SHP77 (cell line): ENCODE measurements around the gene APC2.

ENCODE experiments used
- DNase-seq, 2 experiments: peaks; one replicate each; lab custom pipeline; 2025; lab: John Stamatoyannopoulos, UW

APC2 gene

GRCh38 chr19:1478934-1479707 lies 29.2 kb downstream of the APC2 start, which contains the start of gene C19orf25:
Gene C19orf25, minus strand, starts transcription at chr19:1479215. Its CDS starts 312 bp downstream, at chr19:1478903.
- DNase-seq = peak; percentile 88 to 91

DNA sequence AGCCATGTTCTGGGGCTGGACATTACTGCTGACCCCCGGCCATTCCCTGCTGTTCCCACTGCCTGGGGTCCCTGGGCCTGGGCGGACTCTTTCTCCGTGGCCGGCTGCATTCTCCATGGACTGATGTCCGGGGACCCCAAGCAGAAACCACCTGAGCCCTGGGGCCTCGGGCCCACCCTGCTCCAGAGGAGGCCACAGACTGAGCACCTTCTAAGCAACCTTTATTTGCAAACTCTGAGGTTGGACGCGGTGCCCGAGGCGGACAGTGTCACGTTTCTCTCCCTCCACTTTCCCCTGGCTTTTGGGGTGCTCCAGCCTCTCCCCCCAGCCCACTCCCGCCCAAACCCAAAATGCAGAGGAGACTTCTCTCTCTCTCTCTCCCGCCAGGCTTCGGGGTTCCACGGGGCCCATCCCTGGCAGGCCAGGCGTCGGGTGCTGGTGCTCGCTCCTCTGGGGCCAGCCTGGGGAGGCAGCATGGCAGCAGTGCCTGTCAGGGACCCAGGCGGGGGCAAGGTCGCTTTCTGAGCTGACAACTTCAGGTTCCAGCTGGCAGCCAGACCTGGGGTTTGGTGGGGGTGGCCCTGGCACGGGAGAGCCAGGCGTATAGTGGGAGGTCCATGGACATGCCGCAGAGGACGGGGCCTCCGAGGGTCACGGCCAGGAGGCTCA lies 31.4 kb downstream of the APC2 start:
- DNase-seq = no peak

GRCh38 chr19:1481893-1482360 lies 32.0 kb downstream of the APC2 start:
- no peak for DNase-seq

GRCh38 chr19:1482361-1483130 lies 32.6 kb downstream of the APC2 start:
- DNase-seq = no peak

DNA sequence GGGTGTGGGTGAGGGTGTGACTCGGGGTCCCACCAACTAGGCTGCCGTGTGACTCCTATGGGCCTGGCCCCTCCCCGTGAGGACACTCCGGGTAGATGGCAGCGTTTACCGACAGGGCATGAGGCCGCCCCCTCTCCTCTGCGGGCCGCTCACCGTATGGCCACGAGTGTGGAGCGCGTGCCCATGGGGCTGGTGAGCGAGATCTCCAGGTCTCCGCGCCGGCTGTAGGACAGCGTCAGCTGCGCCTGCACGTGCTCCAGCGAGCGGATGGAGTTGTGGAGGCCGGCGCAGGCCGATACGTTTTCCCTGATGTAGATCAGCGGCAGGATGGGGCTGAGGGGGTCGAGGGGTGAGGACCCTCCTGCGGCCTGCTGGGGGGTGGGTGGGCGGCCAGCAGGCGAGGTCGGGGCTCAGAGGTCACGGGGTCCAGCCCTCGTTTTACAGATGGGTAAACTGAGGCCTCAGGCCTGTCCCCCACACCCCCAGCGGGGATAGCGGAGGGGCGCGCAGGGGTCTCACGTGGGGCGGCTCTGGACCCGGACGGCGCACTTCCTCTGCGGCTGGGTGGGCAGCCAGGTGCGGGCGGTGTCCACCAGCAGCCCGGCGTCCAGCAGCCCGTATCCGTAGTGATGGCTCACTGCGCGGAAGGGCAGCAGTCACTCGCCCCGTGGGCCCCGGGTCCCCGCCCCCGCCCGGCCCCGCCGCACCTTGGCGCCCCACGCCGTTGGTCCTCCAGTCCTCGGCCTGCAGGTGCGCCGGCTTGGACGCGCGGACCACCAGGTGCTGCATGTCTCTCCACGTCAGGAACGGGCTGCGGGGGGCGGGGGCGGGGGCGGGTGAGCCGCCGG lies 33.4 kb downstream of the APC2 start:
- DNase-seq = no peak

DNA sequence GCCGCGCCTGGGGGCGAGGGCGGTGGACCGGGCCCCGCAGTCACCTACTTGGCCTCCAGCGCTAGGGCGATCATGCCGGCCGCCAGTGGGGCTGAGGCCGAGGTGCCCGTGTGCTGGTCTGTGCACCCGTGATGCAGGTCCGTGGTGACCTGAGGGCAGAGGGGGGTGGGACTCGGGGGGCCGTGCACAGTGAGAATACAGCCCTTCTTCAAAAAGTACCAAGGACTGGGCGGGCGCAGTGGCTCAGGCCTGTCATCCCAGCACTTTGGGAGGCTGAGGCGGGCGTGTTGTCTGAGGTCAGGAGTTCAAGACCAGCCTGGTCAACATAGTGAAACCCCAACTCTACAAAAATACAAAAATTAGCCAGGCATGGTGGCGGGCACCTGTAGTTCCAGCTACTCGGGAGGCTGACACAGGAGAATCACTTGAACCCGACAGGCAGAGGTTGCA lies 34.1 kb downstream of the APC2 start:
- no peak for DNase-seq

- no peak for DNase-seq
Measured at GRCh38 chr19:1486720-1487575, 37.0 kb downstream of the APC2 start.

DNA sequence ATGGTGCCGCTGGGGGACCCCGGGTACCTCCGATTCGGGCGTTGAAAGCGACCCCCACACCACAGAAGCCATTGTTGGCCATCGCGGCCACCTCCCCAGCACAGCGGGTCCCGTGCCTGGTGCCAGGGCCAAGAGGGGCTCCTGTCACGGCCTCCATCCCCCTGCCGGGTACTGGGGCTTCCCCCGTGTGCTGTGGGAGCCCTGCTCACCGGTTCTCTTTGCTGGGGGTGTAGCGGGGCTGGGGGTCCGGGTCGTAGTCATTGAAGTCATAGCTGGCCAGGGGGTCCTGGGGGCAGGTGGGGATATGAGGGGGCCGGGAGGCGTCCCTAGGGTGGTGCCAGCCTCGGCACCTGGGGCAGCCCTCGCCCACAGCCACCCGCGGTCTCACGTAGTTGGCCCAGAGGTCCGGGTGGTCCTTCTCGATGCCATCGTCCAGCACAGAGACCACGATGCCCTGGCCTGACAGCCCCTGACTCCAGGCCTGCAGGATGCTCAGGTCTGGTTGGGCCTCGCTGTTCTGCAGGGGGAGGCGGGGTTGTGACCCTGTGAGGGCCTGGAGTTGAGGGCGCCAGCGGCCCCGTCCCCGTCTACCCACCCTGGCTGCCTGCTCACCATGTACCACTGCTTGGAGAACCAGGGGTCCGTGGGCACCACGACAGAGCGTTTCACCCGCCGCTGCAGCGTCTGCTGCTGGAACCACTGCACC lies 37.8 kb downstream of the APC2 start:
- DNase-seq = no peak

- DNase-seq = no peak
Measured at GRCh38 chr19:1488282-1488601, 38.3 kb downstream of the APC2 start.

DNA sequence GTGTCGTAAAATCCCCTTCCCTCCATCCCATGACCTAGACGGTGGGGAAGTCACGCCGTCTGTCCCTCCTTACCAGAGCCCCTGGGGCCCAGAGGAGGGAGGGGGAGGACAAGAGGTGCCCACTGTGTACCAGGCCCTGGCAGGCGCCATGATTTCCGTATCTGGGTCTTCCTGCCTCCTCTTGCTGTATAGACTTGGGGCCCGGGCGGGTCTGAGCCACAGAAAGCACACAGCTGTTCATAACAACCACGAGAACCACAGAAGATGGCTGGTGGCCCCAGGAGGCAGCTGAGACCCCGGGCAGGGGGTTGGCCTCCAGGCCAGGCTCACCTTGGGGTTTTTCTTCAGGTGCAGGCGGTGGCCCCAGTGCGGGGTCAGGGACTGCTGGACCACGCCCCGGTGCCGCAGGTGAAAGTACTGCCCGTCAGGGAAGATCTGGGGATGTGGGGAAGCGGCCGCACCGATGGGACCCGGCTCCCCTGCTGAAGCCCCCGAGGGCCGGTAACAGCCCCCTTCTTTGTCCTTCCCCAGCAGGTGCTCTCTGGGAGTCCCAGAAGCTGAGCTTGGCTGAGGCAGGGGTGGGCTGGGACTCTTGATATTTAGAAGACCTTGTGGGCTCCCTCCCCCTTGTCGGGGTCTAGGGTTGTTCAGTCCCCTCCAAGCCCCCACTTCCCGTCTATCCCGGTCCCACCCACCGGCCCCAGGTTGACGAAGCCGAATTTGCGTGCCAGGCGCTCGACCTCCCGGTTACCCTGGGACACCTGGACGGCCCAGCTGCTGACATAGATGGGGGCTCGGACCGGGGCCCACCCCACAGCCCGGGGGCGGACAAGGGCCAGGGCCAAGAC lies 39.8 kb downstream of the APC2 start:
- DNase-seq = no peak

DNA sequence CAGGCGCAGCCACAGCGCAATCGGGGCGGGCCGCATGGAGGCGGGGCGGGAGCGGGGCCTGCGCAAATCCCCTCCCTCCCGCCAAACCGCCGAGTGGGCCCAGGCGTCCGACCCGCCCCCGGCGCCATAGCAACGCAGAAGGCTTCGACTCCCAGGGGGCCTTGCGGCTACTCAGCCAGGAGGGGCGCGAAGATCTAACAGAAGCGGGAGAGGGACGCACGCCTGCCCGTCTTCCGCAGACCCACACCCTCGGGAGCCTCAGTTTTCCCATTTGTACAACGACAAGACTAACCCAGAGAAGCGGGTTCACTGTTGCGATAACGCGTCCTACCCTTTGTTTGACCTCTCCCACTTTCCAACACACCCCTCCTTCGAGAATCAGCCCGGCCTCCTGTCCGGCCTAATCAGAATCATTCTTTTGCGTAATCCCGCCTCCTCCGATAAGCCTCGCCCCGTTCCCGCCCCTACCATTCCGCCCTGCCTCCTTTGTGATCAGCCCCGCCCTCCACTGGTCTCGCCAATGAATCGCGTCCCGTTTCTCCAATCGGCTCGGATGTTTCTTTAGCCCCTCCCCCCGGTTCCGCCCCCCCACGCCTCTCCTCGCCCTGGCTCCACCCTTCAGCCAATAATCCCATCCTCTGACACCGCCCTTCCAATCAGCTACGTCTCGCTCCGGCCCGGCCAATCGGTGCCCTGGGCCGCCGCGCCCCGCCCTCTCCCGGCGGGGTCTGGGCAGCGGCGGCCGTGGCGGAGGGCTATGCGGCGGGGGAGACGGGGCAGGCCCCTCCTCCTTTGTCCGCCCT lies 40.6 kb downstream of the APC2 start, which contains the start of gene PCSK4:
Gene PCSK4 (minus strand): TSS at position 40 of the 803 bp plus-strand sequence. CDS start 4 bp downstream, at position 36.
- DNase-seq = peak; percentile 93 to 96

GRCh38 chr19:1491114-1491848 lies 41.4 kb downstream of the APC2 start, which contains the start of gene REEP6:
Gene REEP6, plus strand, starts transcription at chr19:1491181. Its CDS starts 89 bp downstream, at chr19:1491270.
- DNase-seq = no peak

DNA sequence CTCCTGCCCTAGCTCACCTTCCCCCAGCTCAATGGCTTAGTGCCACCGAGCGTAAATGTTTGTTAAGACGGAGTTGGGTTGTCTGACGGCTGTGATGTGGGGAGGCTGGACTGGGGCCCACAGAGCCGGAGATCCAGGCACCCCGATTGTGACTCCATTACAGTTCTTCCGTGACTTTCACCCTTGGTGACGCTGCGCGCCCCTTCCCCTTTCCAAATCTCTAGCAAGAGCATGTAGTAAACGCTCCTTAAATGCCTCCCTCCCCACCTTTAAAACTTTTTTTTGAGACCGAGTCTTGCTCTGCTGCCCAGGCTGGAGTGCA lies 41.9 kb downstream of the APC2 start:
- DNase-seq = no peak

DNA sequence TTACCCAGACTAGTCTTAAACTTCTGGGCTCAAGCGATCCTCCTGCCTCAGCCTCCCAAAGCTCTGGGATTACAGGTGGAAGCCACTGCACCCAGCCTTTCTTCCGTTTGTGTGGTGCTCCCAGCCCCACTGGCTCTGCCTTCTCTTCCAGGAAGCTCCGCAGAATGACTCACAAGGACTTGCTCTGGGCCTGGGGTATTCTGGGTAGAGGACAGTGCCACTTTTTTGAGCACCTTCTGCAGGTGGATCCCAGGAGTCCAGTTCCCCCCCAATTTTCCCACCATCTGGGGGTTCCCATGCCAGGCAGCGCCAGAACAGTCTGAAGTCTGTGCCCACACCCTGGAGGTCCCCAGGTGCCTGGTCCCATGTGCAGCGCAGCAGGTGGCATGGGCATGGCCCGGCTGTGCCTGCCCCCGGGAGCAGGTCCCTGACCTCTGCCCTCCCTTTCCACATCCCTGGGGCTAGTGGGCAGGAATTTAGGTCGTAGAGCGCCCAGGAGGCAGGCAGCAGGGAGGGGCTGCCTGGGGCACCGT lies 42.6 kb downstream of the APC2 start:
- DNase-seq = no peak

DNA sequence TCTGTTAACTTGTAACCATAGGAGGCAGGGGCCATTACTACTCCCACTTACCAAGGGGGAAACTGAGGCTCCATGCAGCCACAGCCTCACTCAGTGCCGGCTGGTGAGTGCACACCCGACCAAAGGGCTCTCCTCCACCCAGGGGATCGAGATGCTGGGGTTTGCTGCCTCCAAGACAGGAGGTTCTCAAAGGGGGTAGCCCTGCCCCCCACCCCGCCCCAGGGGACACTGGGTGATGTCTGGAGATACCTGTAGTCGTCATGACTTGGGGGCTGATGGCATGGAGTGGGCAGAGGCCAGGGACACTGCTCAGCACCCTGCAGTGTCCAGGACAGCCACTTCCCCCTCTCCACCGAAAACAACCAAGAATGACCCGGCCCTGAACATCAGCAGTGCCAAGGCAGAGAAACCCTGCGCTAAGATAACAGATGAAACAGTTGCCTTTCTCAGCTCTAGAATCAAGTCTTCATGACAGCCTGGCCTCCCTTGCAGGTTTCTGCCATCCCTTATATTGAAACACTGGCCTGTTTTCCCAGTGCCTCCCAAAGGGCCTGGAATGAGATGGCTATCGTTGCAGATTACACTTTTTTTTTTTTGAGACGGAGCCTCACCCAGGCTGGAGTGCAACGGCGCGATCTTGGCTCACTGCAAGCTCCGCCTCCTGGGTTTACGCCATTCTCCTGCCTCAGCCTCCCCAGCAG lies 44.3 kb downstream of the APC2 start:
- DNase-seq = no peak

GRCh38 chr19:1495051-1495798 lies 45.3 kb downstream of the APC2 start:
- no peak for DNase-seq
